Transverse colon (tissue), 3 donors: ENCODE results near the gene DPH1.

Experiments used
- CTCF ChIP-seq, 5 experiments: fragments of 200-600 bp in 3 of 5; fragments of 450-650 bp in 2 of 5; sonication (generic) in 3 of 5; IDR thresholded peaks; 1 replicate in 2 of 5; 2 replicates in 3 of 5; pipeline ENCODE4 v1.5.1; 2016 to 2017; ENCODE audit warnings: antibody characterized with exemption in 5 of 5, inconsistent platforms in 3 of 5, mild to moderate bottlenecking in 2 of 5, moderate library complexity in 1 of 5
- POLR2A ChIP-seq: fragments of 450-650 bp; IDR thresholded peaks from one replicate; pipeline ENCODE4 v1.6.1; 2016; ENCODE audit warnings: antibody characterized with exemption, mild to moderate bottlenecking, moderate library complexity

GRCh38 chr17:2093349-2093748 lies 63.4 kb downstream of the DPH1 start:
- no peak for TF ChIP-seq CTCF (IDR thresholded peaks at IDR 0.05)
- no peak for TF ChIP-seq POLR2A
